ENCODE data around the gene PDK2.
A peak's percentile ranks its signal among the peaks of the same experiment; 100 is the strongest.

Gene PDK2

GRCh38 chr17:50094753-50095619, at the start of gene PDK2:
TSS of gene PDK2 (plus strand) at chr17:50095351. CDS start at chr17:50095436, 85 bp downstream.
- peak; percentile 97 for DNase-seq

GRCh38 chr17:50046179-50046578, 49.0 kb upstream of the PDK2 start:
- DNase-seq, result no peak

GRCh38 chr17:50046667-50047066, 48.5 kb upstream of the PDK2 start:
- no peak for DNase-seq

GRCh38 chr17:50047083-50047482, 48.1 kb upstream of the PDK2 start:
- DNase-seq, result no peak

- peak; percentile 93 for DNase-seq
These were observed 47.5 kb upstream of the PDK2 start for GRCh38 chr17:50047488-50048126.

GRCh38 chr17:50048146-50048720, 46.9 kb upstream of the PDK2 start:
- peak; percentile 60 for DNase-seq

- no peak for DNase-seq
These were observed 46.2 kb upstream of the PDK2 start for GRCh38 chr17:50048988-50049387.

GRCh38 chr17:50049636-50050035, 45.5 kb upstream of the PDK2 start:
- peak; percentile 47 for DNase-seq

GRCh38 chr17:50050431-50051032, 44.6 kb upstream of the PDK2 start:
- DNase-seq, result no peak

- DNase-seq, result peak; percentile 97
These were observed 44.0 kb upstream of the PDK2 start for GRCh38 chr17:50051082-50051576.

- peak; percentile 39 for DNase-seq
These were observed 43.5 kb upstream of the PDK2 start for GRCh38 chr17:50051606-50052005.

GRCh38 chr17:50052241-50052796, 42.8 kb upstream of the PDK2 start:
- DNase-seq, result no peak

GRCh38 chr17:50052822-50053653, 42.1 kb upstream of the PDK2 start:
- DNase-seq, result peak; percentile 53

- DNase-seq, result no peak
These were observed 41.5 kb upstream of the PDK2 start for GRCh38 chr17:50053654-50053960.

- DNase-seq, result peak; percentile 39
These were observed 40.1 kb upstream of the PDK2 start for GRCh38 chr17:50055055-50055425.

GRCh38 chr17:50055426-50056216, 39.5 kb upstream of the PDK2 start, which contains the start of gene ITGA3:
TSS of gene ITGA3 (plus strand) at chr17:50056110. CDS start at chr17:50056440, 330 bp downstream.
- peak; percentile 94 for DNase-seq

- peak; percentile 69 for DNase-seq
These were observed 38.8 kb upstream of the PDK2 start for GRCh38 chr17:50056217-50056960.

- DNase-seq, result peak; percentile 62
These were observed 38.2 kb upstream of the PDK2 start for GRCh38 chr17:50056961-50057330.

- DNase-seq, result no peak
These were observed 37.6 kb upstream of the PDK2 start for GRCh38 chr17:50057521-50057991.

- no peak for DNase-seq
These were observed 36.7 kb upstream of the PDK2 start for GRCh38 chr17:50058296-50058953.
